ENCODE measurements around the gene NPL. TPM values are rescaled to one million over a fixed set of nuclear protein-coding genes. Genes with fewer than 3 reads are reported as not detected.
A peak's percentile ranks its signal among the peaks of the same experiment; 100 is the strongest.

Gene NPL
- total RNA-seq, 1 donor from 2014 or later: 24.1 TPM

DNA sequence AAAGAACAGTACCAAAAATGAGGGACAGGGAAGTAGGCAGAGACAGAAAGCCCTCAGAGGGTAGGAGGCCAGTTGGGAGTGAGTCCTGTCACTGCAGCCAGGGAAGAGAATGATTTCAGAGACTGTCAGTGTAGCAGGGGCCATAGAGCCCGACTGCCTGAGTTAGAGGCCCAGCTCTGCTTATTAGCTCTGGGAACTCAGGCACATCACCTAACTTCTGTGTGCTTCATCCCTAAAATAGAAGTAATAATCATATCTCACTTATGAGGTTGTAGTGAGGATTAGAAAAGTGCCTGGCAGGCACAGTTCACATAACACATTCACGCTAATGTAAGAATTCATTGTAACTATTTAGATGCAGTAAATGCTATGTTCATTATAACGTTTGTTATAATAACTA is 18.3 kb downstream of the NPL start:
- DNase-seq (ENCODE audit: low spot score in 2 of 2) (no peak), FAIRE-seq (no peak)

- DNase-seq (ENCODE audit: low spot score in 2 of 2): no peak
- no peak for FAIRE-seq
Observed at GRCh38 chr1:182809414-182809957, 19.9 kb downstream of the NPL start.

DNA sequence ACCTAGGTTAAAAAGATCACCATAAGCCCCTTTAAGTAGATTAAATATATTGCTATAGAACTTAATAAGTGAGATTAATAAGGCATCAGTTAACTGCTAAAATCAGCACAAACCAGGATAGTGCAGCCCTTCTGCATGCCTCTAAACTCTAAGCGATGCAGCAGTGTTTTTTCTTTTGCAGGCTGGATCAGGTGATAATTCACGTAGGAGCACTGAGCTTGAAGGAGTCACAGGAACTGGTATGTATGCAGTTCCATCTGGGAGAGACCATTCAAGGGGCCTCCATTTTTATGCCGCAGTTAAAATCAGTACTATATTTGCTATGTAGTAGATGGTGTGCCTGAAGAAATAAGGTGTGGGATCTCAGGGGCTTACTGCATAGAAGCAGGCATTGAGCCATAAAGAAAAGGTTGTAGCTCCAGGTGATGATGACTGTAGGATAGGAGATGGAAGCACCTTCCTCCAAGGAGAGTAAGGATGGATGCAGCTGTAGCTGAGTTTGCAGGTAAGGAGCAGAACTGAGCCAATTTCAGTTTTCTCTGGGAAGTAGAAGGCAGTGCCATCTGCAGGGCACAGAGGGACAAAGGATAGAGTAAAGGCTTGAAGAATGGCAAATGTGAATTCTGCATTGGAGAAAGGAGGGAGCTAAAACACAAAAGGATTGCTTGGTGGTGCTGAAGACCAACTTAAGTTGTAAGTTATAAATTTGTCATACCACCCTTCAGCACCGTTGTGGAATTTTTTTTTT is 22.6 kb downstream of the NPL start:
- DNase-seq (ENCODE audit: low spot score in 2 of 2) (no peak), FAIRE-seq (no peak)

- no peak for DNase-seq (ENCODE audit: low spot score in 2 of 2)
- no peak for FAIRE-seq
Observed at GRCh38 chr1:182816863-182817262, 27.3 kb downstream of the NPL start.

DNA sequence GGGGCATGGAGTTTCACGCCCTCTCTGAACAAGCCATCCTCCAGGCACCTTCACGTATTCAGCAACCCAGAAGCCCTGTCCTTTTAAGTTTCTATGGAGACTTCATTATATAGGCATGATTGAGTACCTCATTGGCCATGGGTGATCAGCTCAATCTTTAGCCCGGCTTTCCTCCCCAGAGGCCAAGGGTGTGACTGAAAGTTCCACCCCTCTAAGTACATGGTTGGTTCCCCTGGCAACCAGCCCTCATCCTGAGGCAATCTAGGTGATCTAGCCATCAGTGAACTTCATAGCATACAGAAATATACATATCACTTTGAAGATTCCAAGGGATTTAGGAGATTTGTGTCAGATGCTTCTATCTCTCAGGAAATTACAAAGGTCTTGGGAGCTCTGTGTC is 28.2 kb downstream of the NPL start:
- no peak for FAIRE-seq

DNA sequence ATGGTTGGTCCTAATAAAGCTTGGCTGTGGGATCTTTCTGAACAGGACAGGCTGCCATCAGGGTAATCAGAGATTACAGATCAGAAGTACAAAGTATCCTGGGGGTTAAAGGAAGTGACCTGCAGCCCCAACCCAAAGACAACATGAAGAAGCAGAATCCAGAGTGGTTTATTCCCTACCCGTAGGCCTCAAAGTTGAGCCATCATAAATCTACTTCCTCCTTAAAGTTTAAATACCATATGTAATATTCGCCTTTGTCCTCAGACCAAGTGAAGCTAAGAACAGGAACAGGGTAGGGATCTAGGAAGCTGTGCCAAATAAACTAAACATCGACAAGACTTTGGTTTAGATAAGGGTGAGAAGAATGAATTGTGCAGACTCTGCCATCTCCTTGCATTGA is 33.6 kb downstream of the NPL start:
- FAIRE-seq: no peak
- DNase-seq (ENCODE audit: low spot score in 2 of 2): no peak

More for the DNA sequence above, 28.2 kb downstream of the NPL start:
- DNase-seq (ENCODE audit: low spot score in 2 of 2): no peak

- DNase-seq (ENCODE audit: low spot score in 2 of 2) (no peak), FAIRE-seq (no peak)
Observed at GRCh38 chr1:182826892-182827291, 37.3 kb downstream of the NPL start.

- DNase-seq (ENCODE audit: low spot score in 2 of 2) (no peak), FAIRE-seq (no peak)
Observed at GRCh38 chr1:182829285-182829932, 39.8 kb downstream of the NPL start.

GRCh38 chr1:182833271-182833670 is 43.7 kb downstream of the NPL start:
- no peak for DNase-seq (ENCODE audit: low spot score in 2 of 2)
- FAIRE-seq: no peak

DNA sequence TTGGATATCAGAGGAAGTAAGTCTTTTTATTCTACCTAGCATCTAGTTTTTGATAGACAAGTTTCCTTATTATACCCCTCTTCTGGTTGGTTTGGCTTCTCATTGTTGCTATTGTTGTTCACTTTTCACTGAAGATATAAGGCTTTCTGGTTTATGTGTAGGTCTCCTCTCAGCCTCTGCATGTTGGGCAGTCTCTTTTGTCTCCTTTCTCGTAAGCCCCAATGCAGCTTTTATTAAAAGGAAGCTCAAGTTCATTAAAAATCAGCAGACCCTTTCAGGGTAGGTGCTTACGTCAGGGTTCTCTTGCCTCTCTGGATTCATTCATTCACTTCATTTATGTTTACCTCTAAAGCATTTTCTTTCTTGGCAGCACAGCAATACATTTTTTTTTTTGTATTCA is 44.8 kb downstream of the NPL start:
- FAIRE-seq: no peak
- DNase-seq (ENCODE audit: low spot score in 2 of 2): no peak

DNA sequence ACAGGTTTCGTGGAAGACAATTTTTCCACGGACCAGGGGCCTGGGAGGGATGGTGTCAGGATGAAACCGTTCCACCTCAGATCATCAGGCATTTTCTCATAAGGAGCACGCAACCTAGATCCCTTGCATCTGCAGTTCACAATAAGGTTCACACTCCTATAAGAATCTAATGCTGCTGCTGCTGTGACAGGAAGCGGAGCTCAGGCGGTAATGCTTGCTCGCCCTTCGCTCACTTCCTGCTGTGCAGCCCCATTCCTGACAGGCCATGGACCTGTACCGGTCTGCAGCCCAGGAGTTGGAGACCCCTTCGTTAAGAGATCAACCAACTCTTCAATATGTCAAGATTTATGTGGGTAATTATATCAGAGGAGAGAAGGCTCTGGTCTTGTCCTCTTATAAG is 46.2 kb downstream of the NPL start:
- DNase-seq (ENCODE audit: low spot score in 2 of 2) (no peak), FAIRE-seq (no peak)

GRCh38 chr1:182839209-182840066 is 49.9 kb downstream of the NPL start, which contains the start of gene DHX9:
Gene DHX9 (plus strand): TSS chr1:182839347. CDS start chr1:182842567, 3,220 bp downstream.
- no peak for FAIRE-seq
- peak; percentile 93 to 94 for DNase-seq (ENCODE audit: low spot score in 2 of 2)

DNA sequence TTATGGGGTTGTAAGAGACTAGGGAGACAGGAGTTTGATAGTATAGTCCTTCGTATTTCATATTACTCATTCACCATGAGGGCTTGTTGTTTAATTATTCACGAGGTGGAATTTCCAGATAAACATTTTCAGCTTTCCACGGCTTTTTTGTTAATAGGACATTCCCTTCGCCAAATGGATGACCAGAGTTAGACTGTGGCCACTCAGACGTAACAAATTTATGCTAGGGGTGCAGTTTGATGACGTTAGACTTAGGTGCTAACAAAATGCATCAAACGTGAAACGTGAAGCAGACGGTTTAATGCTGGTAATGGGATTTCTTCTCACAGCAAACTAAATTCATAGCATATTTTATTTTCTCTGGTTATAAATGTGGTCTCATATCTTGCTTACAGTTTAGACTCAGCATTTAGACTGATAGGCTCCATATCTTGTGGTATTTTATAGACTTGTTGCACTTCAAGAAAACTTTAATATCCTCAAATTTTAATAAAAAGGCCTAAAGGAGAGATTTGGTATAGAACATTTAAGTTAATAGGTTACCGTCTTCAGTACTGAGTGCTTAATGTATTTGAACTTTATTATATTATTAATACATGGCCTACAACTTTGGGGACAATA is 51.9 kb downstream of the NPL start:
- DNase-seq (ENCODE audit: low spot score in 2 of 2) (no peak), FAIRE-seq (no peak)

- FAIRE-seq (no peak), DNase-seq (ENCODE audit: low spot score in 2 of 2) (no peak)
Observed at GRCh38 chr1:182842265-182842664, 52.7 kb downstream of the NPL start.

DNA sequence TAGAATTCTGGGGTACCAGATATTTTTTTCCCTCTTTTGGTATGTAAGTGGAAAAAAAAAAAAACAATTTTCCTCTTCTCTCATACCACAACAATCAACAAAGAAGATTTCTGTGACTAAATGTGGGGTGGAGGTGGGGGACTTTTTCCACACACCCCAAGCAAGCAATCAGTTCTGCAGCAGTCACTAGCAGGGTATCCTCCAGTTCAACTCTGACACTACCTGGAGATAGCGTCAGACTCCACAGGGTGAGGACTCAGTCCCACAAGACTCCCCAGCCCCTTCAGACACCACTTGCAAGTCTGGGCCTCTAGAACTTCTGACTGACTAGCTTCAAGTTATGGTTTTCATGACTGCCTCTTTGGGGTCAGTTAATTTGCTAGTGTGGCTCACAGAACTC is 55.8 kb downstream of the NPL start:
- FAIRE-seq (no peak), DNase-seq (ENCODE audit: low spot score in 2 of 2) (no peak)

DNA sequence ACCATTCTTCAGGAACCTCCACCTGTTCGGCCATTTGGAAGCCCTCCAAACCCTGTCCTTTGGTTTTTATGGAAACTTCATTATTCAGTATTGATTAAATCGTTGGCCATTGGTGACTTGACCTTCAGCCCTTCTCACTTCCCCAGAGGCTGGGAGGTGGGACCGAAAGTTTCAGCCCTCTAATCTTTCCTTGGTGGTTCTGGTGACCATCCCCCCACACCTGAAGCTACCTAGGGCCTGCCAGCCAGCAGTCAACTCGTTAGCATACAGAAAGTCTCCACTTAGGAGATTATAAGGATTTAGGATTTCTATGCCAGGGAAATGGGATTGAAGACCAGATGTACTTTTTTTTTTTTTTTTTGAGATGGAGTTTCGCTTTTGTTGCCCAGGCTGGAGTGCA is 56.3 kb downstream of the NPL start:
- DNase-seq (ENCODE audit: low spot score in 2 of 2) (no peak), FAIRE-seq (no peak)

DNA sequence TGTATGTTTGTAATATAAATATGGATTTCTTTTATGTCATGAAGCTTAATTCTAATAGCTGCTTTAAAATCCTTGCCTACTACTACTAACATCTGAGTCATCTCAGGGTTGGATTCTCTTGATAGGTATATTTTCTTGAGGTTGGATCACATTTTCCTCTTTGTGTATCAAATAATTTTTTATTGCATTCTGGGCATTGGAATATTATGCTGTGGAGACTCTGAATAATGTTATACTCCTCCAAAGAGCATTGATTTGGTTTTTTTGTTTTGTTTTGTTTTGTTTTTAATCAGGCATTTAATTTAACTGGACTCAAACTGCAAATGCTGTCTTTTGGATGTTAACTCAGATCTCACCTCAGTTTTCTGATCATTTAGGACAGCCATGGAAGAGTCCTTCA is 57.5 kb downstream of the NPL start:
- FAIRE-seq: no peak
- DNase-seq (ENCODE audit: low spot score in 2 of 2): no peak

DNA sequence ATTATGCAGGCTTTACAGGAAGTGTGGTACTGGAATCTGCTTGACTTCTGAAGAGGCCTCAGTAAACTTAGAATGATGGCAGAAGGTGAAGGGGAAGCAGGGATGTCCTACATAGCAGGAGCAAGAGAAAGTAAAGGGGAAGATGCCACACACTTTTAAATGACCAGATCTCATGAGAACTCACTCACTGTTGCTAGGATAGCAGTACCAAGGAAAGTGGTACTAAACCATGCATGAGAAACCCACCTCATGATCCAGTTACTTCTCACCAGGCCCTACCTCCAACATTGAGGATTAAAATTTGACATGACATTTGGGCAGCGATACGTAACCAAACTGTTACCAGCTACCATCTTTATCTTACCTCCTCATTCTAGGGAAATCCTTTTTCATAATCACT is 59.2 kb downstream of the NPL start:
- FAIRE-seq: no peak
- no peak for DNase-seq (ENCODE audit: low spot score in 2 of 2)

GRCh38 chr1:182850319-182850718 is 60.7 kb downstream of the NPL start:
- FAIRE-seq (no peak), DNase-seq (ENCODE audit: low spot score in 2 of 2) (no peak)

- no peak for FAIRE-seq
Observed at GRCh38 chr1:182851825-182852224, 62.3 kb downstream of the NPL start.

GRCh38 chr1:182855911-182856310 is 66.3 kb downstream of the NPL start:
- FAIRE-seq (no peak), DNase-seq (ENCODE audit: low spot score in 2 of 2) (no peak)

More at GRCh38 chr1:182851825-182852224, 62.3 kb downstream of the NPL start:
- no peak for DNase-seq (ENCODE audit: low spot score in 2 of 2)
